HG02642 (cell line): ENCODE measurements around the gene MYRIP.
"Not testable (repeated sequence)": the region's sequence is repeated elsewhere in the genome, so short reads cannot be mapped to it uniquely, and the experiment has no call there.

Experiments used
- ATAC-seq: cut with Tn5 transposase; IDR thresholded peaks from one replicate; pipeline ENCODE4 v1.9.1; 2021; ENCODE audit warnings: mild to moderate bottlenecking; ENCODE audit not compliant: unreplicated experiment, poor library complexity

MYRIP gene

DNA sequence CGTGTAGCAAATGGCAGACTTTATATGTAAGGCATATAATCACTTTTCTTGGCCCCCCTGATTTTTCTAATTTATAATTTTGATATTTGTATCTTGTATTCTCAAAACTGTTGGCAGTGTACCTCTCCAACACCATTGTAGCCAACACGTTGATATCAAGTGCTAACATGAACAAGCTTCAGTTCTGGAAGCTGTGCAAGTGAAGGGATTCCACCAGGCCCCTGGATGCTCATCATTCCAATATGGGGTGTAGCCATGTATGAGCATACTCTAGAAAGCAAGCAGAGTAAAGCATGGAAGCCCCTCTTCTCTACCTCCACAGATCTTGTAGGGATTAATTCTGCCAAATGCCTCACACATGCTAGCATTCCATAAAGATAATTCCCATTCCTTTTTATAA is 211.3 kb downstream of the MYRIP start:
- ATAC-seq: no peak

DNA sequence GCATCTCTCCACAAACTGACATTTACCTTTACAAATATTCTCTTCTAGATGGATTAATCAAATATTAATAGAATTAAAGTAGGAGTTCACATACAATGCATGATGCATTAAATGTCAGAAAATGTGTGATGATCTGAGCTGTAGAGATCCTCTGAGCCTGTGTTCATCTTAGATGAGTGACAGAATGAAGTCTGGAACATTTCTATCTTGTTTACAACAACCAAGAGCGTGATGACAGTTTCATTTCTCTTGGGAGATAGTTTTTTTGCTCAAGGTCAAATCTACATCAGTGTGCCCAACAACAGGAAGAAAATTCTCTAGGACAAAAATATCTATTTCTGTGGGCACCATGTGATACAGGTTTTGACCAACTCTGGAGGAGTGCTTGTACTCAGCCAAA is 211.9 kb downstream of the MYRIP start:
- no peak for ATAC-seq

- ATAC-seq: no peak
Measured at GRCh38 chr3:40022297-40022827, 213.0 kb downstream of the MYRIP start.

DNA sequence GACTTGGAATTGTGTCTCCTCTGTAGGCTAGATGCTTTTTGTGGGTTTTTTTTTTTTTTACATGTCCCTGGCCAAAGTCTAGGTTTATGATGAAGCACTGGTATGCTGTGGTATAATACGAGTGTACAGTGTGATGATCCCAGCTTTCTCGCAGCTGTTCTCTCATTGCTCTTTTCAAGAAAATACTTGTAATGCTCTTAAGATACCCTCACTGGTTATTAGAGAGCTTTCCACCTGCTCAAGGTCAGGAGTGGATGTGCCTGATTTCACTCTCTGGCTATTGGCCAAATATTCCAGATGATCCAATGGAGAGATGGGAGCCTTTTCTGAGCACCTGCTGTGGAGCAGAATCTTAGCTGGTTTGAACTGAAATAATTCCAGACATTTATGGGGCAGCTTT is 215.1 kb downstream of the MYRIP start:
- ATAC-seq: no peak

GRCh38 chr3:40025892-40026291 is 216.5 kb downstream of the MYRIP start:
- not testable (repeated sequence) for ATAC-seq

DNA sequence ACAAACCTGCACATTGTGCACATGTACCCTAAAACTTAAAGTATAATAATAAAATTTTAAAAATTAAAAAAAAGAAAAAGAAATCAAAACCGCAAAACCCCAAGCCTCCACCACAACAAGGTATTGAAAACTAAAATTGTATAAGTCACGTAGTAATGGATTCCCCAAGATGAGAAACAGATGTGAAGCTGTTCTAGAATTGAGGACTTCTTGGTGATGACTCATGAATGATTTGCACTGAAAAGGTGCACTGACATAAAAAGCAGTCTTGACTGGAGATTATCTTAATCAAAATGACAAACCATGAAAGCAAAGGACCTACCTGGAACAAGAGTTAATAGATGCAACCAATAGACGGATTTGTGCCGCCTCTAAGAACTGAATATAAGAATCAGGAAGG is 225.8 kb downstream of the MYRIP start:
- ATAC-seq: no peak

DNA sequence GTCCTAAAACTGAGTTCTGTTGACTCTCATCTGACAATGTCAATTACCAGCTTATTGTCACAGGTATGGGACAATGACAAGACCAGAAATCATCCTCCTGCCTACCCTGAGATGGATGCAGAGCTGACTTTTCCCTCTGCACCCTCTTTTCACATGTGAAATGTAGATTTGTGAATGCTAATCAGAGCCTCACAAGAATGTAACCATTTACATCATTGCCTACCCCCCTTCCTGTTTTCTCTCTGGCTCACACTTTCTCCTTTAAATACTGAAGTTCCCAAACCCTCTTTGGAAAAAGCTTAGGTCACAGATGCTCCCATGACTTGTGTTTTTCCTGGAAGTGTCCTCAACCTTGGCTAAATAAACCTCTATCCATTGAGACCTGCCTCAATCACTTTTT is 228.2 kb downstream of the MYRIP start:
- ATAC-seq: no peak

GRCh38 chr3:40042752-40043443 is 233.5 kb downstream of the MYRIP start:
- no peak for ATAC-seq

DNA sequence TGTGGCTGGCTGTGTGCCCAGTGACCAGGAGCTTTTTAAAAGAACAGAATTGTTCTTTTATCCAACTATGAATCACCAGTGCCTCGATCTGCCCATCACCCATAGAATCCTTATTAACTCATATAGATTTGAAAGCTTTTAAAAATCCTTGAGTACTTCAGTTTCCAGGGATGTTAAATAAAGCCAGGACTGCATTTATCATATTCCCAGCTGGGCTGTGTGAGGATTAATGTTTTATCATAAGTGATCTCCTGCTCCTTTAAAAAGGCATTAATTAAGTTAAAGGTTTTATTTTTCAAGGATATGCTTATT is 234.0 kb downstream of the MYRIP start:
- ATAC-seq: no peak

GRCh38 chr3:40044487-40044886 is 235.1 kb downstream of the MYRIP start:
- ATAC-seq: no peak

DNA sequence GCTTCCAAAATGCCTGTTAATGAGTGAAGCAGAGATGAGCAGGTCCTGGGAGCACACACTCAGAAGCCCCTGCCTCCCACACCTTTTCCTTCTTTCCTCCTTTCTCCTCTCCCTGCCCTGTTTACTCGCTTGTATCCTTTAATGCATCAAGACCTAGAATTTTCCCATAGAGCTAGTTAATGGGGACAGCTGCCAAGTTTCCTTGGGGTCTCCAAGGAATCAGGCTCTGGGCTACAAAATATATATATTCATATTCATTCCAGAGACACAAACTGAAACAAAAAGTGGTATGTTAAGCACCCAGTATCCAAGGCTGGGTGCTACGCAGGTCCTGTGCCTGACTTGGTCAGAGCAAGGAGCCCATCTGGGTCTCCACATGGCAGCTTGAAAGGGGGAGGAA is 235.6 kb downstream of the MYRIP start:
- ATAC-seq: no peak

GRCh38 chr3:40046149-40046548 is 236.7 kb downstream of the MYRIP start:
- no peak for ATAC-seq

GRCh38 chr3:40047406-40047805 is 238.0 kb downstream of the MYRIP start:
- no peak for ATAC-seq

- ATAC-seq: no peak
Measured at GRCh38 chr3:40053663-40054062, 244.3 kb downstream of the MYRIP start.

DNA sequence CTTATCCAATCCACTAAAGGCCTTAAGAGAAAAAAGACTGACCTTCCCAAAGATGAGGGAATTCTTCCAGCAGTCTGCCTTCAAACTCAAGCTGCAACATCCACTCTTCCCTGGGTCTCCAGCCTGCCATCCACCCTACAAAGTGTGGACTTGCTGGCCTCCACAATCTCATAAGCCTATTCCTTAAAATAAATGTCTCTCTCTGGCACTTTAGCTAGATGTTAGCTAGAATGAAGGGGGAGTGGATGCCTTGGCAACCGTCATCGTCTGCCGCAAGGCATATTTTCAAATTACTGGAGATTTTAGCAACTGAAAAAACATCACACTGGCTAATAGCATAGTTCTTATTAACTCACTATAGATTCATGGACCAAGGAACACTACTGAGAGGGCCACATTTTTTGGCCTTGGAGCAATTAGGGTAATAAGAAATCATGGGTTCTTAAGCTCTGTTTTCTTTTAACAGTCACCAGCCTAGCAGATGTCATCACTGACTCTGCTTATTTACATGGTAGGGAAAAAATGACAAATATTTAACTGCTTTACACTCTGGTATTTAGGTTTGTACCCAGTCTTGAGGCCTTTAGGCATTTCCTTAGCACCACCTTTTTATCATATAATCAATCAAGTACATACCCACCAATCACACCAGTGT is 245.3 kb downstream of the MYRIP start:
- no peak for ATAC-seq

DNA sequence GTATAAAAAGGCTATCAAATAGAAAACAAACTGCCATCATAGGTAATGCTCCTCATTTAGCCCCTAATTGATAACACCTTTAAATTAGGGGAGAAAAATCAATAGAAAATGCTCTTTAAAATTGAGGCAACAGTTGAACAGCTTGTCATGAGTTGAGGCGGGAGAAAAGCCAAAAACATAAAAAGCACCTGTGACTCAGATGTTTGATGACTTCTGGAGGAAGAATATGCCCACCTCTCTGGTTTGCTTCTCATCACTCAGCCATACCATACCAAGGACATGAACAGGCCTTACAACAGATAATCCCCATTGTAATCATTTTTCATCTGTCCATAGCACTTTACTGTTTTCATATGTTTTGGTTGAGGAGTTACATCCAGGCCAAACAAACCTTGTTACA is 246.0 kb downstream of the MYRIP start:
- ATAC-seq: no peak

DNA sequence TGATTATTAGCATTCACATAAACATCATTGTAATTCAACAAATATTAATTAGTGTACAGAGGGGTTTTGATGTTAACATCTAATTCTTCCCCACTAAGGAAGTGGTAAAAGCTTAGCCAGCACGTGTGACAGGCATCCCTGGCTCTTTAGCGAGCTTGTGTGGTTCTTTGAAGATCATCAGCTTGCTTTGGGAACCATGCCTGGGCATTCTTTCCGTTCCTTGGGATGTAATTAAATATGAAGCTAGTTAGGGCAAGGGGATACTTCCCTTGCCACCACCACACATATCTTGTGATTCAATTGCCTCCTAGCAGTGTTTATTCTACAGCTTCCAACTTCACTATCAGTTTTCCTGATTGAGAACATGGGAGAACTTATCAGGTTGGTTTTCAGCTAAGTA is 246.5 kb downstream of the MYRIP start:
- no peak for ATAC-seq

- no peak for ATAC-seq
Measured at GRCh38 chr3:40057077-40057476, 247.7 kb downstream of the MYRIP start.

- ATAC-seq: no peak
Measured at GRCh38 chr3:40057786-40058185, 248.4 kb downstream of the MYRIP start.

DNA sequence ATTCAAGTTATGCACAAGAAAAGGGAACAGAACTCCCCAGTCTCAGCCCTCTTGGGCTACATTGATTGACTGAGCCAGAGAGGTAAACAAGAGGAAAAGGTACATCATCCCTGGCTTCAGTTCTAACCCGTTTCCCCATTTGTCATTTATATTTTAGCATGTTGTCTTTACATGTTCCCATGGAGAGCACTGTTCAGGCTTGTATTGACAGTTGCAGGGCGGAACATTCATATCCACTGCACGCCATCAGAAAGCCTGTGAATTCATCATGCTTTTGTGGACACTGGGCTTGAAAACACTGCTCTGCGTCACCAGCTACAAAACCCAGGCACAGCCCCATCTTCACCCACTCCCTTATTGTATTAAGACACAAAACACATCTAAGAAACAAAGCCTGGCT is 259.2 kb downstream of the MYRIP start:
- ATAC-seq: no peak

- ATAC-seq: no peak
Measured at GRCh38 chr3:40070816-40071215, 261.4 kb downstream of the MYRIP start.

- ATAC-seq: no peak
Measured at GRCh38 chr3:40071683-40072238, 262.4 kb downstream of the MYRIP start.
